ENCODE data around the gene PCCA.
"Not testable (repeated sequence)": the region's sequence is repeated elsewhere in the genome, so short reads cannot be mapped to it uniquely, and the experiment has no call there.

Gene PCCA

DNA sequence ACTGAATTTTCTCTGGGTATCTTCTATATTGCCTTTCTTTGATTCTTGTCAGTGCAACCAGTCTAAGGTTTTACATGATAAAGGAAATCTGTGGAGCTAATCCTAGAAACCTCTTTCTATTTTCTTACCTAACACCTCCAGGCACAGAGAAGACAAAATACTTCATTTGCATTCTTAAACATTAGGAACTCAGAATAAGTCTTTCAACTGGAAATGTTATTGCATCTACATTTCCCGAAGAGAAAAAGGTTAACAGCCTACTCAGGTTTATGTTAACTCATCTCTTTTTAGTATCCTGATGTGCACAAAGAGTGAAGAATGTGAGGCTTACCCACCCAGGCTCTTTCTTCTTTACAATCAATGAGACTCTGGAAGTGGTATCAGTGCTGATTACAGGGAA is 106.7 kb downstream of the PCCA start:
- DNase-seq (ENCODE audit: low read depth in 3 of 3): no peak

DNA sequence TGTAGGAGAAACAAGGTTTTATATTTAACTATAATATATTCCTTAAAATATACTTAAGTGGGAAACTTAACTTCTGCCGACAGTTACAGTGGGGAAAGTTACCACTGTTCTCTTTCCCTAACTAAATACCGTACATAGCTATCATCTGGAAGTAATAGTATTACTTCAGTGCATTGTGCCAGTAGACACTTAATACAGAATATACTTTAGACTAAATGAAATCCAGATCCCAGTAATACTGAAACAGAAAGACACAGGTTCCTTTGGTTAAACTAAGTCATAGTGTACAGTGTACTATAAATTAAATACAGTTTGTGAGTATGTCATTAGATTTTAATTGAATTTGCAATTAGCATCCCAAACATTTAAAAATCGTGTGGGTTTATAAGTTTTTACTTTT is 107.5 kb downstream of the PCCA start:
- DNase-seq (ENCODE audit: low read depth in 3 of 3): no peak

DNA sequence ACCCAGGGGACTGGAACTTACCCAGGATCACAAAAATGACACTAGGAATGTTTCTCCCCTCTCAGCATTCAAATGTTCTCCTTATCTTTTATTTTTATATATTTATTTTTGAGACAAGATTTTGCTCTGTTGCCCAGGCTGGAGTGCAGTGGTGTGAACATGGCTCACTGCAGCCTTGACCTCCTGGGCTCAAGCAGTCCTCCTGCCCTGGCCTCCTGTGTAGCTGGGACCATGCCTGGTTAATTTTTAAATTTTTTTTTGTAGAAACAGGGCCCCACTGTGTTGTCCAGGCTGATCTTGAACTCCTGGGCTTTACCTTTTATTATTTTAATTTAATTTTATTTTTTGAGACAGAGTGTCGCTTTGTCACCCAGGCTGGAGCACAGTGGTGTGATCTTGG is 108.2 kb downstream of the PCCA start:
- DNase-seq (ENCODE audit: low read depth in 3 of 3): no peak

DNA sequence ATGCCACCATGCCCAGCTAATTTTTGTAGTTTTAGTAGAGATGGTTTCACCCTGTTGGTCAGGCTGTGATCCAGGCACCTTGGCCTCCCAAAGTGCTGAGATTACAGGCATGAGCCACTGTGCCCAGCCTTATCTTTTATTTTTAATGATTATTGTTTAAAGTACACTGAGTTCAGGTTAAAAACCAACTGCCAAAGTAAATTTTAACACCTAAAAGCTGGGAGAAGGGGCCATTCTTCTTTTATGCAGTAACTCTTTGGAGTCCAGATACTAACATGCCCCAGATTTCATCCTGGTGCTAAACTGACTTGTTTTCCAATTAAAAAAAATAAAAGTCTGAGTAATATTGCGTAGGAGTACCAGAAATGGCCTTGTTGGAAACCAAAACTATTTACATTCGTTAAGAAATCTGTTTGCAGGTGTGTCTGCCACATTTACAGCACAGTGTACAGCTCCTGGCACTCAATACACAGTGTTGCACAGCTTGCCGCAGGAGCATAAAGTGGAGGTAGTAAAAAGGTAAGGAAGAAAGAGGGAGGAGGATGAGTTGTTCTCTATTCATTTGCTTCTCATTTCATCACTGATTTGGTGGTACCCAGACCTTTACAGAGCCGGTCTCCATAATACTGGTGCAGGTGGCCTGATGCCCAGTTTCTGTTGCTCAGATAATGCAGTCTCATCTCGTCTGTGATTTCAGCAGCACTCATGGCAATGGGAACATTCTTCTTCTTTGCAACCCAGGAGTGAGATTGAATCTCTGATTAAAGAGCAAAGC is 108.9 kb downstream of the PCCA start:
- no peak for DNase-seq (ENCODE audit: low read depth in 3 of 3)

DNA sequence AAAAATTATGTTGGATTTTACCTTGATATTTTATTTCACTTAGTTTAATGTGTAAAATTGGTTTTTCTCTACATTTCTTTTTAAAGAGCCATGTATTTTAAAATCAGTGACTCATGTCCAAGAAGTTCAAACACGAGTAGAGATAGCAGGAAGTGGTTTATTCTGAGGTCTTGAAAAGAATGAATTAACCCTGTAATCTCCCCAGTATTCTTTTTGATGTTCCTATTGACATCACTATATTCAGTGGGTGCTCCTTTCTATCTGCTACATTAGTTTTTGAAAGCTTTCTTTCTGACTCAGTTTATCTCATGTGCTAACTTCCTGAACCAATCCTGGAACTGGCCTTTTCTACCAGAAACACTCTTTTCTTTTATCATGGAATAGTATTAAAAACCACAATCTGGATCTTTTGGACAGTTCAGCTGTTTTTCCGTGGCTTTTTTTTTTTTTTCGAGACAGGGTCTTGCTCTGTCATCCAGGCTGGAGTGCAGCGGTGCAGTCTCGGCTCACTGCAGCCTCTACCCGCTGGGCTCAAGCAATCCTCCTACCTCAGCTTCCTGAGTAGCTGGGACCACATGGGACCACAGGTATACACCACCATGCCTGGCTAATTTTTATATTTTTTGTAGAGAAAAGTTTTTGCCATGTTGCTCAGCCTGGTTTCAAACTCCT is 114.9 kb downstream of the PCCA start:
- no peak for DNase-seq (ENCODE audit: low read depth in 3 of 3)

DNA sequence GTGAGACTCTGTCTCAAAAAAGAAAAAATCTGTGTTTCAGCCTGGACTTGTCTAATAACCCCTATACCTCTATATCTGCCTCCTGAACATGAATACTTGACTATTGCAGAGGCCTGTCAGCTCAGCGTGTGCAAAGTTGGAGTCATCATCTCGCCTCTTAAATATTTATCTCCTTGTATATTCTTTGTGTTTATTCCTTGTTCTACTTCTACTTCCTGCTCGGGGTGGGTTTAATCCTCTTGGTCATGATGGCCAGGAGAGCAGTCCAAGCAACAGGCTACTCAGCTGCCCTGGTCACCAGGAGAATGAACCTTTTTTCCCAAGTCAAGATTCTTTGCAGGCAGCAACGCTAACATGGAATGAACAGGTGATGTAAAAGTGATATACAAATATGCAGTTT is 119.1 kb downstream of the PCCA start:
- DNase-seq (ENCODE audit: low read depth in 3 of 3): no peak

DNA sequence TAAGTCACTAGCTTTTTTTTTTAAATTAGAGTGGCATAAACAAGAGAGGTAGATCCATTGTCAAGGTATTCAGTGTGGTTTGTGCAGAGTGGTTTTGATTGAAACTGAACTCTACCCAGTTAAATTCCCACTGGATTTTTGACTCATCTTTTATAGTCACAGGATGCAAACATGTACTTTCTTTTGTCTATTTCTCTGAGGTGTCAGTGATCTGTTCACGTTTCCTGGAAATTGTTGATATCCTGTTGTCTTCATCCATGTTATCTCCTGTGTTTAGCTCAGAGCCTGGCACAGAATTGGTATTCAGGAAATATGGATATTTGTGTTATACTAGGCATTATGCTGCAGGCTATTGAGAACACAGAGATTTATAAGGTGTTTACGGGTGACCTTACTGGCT is 119.7 kb downstream of the PCCA start:
- DNase-seq (ENCODE audit: low read depth in 3 of 3): no peak

DNA sequence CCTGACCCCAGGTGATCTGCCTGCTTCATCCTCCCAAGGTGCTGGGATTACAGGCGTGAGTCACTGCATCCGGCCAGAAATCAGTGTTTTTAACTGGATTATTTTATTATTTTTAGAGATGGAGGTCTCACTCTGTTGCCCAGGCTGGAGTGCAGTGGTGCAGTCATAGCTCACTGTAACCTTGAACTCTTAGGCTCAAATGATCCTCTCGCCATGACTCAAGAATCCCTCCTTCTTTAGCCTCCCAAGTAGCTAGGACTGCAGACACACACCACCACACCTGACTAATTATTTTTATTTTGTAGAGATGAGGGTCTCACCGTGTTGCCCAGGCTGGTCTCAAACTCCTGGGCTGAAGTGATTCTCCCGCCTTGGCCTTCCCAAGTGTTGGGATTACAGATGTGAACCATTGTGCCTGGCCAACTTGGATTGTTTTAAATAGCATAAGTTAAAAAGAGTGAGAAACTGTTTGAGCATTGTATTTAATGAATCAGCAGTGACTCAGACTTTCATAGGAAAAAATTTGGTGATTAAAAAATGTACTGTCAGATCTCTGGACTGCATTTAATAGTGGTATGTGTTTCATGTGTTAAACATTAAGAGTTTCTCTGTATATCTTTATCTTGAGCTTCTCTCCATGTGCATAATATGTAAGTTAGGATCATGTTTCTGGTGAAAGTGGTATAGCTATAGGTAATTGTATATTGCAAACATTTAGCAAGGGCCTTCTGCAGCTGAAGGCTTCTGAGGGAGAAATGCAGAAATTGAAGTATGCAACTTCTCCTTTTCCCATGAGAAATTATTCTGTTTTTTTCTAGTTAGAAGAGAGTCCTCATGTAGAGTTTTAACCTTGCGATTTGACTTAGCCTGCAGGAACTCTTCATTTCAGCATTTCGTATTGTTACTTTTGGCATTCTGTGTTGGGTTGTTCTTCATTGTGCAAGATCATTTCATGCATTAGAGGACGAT is 121.2 kb downstream of the PCCA start:
- DNase-seq (ENCODE audit: low read depth in 3 of 3): no peak

DNA sequence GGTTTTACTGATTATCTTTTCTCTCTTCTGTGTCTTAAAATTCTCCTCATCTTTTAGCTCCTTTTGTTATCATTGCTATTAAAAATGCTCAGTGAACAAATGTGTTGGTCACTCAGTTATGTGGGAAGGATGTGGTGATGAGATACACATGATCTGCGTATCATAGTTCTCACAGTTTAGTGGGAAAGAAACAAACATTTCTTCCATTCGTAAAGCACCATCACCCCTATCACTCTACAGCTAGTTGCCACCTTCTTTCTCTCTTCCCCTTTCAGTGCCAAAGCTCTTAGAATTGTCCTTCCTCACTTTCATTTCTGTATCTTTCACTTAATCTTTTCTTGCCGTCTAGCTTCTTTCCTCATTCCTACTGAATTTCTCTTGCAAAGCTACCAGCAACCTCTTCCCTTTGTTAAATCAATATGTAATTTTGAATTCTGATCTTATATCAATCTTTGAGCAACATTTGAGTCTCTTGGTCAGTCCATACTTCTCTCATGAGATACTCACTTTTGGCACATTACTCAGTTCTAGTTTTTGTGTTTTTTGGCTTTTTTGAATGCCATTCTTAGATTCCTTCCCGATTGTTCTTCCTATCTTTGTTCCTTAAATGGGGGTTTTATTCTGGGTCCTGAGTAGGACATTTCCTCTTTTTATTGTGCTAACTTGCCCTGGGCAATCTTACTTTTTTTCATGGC is 122.3 kb downstream of the PCCA start:
- DNase-seq (ENCODE audit: low read depth in 3 of 3): no peak

DNA sequence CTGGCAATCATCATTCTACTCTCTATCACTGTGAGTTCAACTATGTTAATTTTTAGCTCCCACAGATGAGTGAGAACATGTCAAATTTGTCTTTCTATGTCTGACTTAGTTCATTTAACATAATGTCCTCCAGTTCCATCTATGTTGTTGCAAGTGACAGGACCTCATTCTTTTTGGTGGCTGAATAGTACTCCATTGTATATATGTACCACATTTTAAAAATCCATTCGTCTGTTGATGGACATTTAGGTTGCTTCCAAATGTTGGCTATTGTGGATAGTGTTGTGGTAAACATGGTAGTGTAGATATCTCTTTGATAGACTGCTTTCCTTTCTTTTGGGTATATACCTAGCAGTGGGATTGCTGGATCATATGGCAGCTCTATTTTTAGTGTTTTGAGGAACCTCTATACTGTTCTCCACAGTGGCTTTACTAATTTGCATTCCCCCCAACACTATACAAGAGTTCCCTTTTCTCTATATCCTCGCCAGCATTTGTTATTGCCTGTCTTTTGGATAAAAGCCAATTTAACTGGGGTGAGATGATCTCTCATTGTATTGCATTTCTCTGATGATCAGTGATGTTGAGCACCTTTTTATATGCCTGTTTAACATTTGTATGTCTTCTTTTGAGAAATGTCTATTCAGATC is 124.1 kb downstream of the PCCA start:
- no peak for DNase-seq (ENCODE audit: low read depth in 3 of 3)

DNA sequence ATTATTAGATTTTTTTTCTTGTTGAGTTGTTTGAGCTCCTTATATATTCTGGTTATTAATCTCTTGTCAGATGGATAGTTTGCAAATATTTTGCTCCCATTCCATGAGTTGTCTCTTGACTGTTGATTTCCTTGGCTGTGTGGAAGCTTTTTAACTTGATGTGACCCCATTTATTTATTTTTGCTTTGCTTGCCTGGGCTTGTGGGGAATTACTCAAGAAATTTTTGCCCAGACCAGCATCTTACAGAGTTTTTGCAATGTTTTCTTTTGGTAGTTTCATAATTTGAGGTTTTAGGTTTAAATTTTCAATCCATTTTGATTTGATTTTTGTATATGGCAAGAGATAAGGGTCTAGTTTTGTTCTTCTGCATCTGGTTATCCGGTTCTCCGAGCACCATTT is 124.7 kb downstream of the PCCA start:
- no peak for DNase-seq (ENCODE audit: low read depth in 3 of 3)

DNA sequence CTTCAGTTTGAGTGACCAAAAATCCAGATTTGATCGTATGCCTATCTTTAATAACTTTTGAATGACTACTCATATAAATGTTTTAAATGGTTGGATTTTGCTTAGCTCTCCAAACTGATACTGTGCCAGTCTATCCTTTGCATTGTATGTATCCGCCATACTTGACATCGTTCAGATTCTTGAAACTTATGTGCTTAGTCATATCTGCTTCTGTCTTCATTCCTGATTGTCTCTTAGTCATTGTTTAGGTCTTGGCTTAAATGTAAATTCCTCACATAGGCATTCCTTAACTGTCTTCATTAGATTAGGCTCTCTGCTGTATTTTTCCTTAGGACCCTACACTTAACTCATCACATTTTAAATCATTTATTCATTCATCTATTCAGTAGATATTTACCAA is 126.0 kb downstream of the PCCA start:
- DNase-seq (ENCODE audit: low read depth in 3 of 3): no peak

DNA sequence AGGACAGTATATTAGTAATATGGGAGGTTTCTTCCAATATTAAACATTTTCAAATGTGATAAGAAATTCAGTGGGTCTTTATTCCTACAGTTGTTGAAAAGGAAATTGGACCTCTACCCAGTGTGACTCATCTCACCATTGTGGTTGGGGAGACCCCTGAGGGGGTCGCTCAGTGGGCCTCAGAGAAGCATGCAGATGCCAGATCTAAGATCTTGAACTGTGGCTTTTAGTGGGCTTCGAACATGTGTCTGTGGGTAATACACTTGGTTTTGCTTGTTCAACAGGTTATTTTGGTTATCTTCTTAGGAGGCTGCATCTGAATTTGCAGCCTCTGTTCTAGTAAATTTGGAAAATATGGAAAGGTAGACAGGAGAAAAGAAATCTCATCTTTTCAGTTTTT is 132.3 kb downstream of the PCCA start:
- DNase-seq (ENCODE audit: low read depth in 3 of 3): no peak

DNA sequence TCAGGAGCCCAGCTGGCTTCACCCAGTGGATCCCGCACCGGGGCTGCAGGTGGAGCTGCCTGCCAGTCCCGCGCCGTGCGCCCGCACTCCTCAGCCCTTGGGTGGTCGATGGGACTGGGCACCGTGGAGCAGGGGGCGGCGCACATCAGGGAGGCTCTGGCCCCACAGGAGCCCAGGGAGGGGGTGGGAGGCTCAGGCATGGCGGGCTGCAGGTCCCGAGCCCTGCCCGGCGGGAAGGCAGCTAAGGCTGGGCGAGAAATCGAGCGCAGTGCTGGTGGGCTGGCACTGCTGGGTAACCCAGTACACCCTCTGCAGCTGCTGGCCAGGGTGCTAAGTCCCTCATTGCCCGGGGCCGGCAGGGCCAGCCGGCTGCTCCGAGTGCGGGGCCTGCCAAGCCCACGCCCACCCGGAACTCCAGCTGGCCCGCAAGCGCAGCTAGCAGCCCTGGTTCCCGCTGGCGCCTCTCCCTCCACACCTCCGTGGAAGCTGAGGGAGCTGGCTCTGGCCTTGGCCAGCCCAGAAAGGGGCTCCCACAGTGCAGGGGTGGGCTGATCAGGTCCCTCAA is 135.2 kb downstream of the PCCA start:
- not testable (repeated sequence) for DNase-seq (ENCODE audit: low read depth in 3 of 3)

DNA sequence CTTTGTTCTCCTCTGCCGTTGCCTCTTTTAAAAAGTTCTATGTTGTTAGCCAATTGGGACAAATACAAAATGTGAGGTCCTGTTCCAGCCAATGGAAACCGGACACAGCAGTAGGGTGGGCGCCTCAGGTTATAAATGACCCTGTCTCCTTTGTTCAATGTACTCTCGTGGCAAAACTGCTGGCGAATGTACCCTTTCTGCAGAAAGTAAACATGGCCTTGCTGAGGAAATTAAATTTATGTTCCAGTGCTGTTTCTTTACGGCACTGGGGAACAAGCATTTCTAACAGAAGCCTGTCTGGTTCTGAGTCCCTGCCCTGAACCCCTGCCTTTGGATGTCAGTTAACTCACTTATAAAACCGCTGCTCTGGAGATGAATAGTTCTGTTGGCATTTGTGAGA is 140.7 kb downstream of the PCCA start:
- DNase-seq (ENCODE audit: low read depth in 3 of 3): no peak

DNA sequence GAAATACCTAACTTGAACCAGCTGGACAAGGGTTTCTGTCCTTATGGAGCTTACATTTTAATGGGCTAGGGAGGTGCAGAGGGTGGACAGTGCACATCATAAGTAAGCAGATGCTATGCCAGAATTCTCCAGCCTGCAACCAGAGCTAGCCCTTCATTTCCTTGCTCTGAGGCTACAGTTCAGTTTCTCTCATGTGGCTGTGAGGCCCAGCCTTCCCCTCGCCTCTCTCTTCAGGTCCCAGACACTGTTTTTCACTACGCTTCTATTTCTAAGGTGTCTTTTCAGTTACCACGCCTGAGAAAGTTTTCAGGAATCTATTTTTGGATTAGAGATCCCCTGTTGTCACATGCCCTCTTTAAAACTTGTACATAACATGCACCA is 141.9 kb downstream of the PCCA start:
- no peak for DNase-seq (ENCODE audit: low read depth in 3 of 3)

DNA sequence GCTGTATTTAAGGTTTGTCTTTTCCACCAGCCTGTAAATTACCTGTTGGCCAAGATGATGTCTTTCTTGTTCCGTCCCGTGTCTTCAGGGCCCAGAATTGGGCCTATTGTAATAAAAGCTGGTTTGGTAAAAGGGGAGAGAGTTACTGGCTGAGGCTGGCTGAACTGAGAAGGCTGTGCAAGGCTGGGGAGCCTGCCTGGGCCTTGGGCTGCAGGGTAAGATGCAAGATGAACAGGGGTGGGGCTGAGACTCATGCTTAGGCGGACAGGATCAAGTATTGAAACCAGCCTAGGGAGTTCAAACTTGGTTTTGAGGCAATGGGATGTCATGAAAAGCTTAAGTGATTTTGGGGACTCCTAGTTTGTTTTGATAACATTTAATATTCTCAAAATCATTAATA is 142.3 kb downstream of the PCCA start:
- DNase-seq (ENCODE audit: low read depth in 3 of 3): no peak

DNA sequence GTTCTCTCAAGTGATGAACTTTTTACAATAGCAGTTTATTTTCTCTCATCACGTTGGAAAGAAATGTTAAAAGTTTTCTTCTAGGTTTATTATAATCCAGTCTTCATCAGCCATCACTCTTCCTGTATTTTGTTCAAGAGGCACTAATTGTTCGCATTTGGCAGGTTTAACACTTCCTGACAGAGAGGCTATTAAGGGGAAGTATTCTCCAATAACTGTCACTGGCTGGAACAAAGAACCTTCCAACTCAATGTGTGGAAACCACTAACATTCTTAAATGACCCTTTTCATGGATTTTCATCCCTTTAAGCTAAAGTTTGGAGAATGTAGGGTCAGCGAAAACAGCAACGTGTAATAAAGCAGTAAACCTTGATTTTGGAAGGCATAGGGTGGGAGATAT is 145.1 kb downstream of the PCCA start:
- DNase-seq (ENCODE audit: low read depth in 3 of 3): no peak

DNA sequence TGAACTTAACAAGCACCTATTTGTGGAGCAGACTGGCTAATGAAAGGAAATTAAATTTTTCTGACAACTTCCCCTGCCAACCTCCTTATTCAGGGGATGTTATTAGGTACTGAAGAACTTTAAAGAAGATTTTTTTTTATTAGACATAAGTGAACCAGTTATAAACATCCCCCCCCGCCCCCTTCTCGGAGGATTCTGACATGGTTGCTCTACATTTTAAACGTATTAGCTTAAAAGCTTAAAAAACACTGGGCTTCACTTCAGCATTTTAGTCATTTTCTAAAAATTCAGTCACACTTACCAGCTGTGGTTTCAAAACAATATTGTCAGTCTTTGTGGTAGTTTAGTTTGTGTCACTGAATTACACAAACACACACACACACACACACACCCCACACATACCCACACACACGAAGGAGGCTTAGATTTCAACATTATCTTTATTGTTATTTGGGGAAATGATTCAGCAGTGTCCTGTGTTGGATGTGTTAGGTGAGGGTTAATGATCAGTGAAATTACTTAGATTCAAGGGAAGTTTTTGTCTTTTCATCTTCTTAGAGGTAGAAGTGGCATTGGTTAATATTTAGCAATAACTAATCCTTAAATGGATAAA is 145.7 kb downstream of the PCCA start:
- DNase-seq (ENCODE audit: low read depth in 3 of 3): no peak

DNA sequence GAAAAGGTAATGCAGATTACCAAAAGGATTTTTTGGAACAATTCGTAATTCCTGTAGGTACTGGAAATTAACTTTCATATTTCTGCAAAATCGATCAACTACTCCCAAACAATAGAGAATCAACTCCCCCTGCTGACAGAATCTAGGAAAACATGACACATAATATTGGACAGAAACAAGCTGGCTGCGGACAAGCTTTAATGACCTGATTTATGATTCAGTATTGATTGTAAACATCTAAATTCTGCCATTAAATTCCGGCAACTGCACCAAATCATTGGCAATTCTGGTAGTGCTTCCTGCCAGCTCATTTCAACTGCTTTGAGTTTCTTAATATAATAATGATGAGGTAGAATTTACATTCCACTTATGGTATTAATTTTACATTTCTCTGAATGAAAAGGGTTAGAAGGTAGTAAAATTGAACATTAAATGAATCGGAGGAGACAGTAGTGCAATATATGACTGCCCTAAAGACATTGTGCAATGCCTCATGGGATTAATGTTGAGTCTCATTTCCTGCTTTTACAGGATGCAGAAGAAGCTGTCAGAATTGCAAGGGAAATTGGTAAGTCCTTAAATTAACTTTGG is 146.5 kb downstream of the PCCA start:
- peak in 1 of 3 experiments; percentile 4 for DNase-seq (ENCODE audit: low read depth in 3 of 3)

All from stimulated activated CD4-positive, alpha-beta T cell treated with anti-CD3 and anti-CD28 coated beads, TNF-alpha, amount 100 ng/mL, for 24 hours (primary cell).